D721Med (cell line): Measurements from ENCODE around the gene INO80B.
A peak's percentile ranks its signal among the peaks of the same experiment; 100 is the strongest.
"Not testable (repeated sequence)": the region's sequence is repeated elsewhere in the genome, so short reads cannot be mapped to it uniquely, and the experiment has no call there.

ENCODE experiments used
- DNase-seq: peaks from one replicate; pipeline ENCODE4 v3.0.0; 2011; ENCODE audit warnings: low spot score; ENCODE audit not compliant: insufficient read length
- FAIRE-seq: peaks from 2 replicates; lab custom pipeline; 2011; peaks lifted over from hg19 to GRCh38; lab: Jason Lieb, UNC
- TF ChIP-seq, protein P1 (sequence below): IDR thresholded peaks from 2 replicates; pipeline ENCODE4 v1.5.1; 2012; ENCODE audit warnings: mild to moderate bottlenecking, control low read depth; ENCODE audit not compliant: insufficient read depth; ENCODE audit errors: missing control alignments

The INO80B gene

DNA sequence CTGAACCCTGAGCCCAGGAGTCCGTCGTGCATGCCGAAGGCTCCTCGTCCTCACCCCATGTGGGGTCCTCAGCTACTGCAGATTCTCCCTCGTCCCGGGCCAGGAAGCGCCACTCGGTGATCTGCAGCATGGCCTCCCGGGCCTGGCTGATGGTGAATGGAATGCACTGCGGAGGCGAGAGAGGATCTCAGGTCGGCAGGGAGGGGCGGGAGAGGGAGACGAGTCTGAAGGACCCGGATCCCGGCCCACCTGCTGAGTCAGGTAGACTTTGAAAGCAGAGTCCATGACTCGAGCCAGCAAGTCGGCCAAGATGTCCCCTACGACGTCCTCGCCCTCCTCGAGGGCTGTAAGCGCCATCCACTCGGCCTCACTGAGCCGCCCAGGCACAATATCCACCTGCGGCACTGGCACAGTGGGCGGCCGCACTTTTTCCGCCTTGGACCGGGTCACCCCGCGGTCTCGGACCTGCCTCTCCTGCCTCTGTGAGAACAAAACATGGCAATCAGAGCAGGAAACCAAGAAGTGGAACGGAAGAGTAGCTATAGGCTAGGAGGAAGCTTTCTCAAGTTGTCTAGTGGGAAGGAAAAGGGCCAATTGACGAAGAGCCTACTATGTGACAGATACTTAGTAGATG, 39.0 kb upstream of the INO80B start:
- DNase-seq (peak; percentile 1), FAIRE-seq (no peak)
- TF ChIP-seq, protein P1, sequence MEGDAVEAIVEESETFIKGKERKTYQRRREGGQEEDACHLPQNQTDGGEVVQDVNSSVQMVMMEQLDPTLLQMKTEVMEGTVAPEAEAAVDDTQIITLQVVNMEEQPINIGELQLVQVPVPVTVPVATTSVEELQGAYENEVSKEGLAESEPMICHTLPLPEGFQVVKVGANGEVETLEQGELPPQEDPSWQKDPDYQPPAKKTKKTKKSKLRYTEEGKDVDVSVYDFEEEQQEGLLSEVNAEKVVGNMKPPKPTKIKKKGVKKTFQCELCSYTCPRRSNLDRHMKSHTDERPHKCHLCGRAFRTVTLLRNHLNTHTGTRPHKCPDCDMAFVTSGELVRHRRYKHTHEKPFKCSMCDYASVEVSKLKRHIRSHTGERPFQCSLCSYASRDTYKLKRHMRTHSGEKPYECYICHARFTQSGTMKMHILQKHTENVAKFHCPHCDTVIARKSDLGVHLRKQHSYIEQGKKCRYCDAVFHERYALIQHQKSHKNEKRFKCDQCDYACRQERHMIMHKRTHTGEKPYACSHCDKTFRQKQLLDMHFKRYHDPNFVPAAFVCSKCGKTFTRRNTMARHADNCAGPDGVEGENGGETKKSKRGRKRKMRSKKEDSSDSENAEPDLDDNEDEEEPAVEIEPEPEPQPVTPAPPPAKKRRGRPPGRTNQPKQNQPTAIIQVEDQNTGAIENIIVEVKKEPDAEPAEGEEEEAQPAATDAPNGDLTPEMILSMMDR, result no peak

DNA sequence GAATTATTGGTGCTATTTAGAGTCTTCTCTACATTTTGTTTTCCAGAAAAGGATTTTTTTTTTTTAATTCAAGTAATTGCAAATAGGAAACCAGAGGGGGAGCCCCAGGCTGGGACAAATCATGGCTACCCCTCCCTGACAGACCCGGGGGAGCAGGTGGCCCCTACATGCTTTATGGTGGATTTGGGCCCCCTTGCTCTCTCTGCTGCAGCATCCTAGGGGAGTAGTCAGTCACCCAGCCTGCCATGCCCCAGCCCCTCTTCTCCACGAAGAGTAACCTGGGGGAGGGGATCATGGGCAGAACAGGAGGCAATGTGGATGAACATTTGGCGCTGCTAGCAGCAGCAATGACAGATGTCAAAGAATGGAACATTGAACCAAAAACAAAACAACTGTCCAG, 38.1 kb upstream of the INO80B start:
- TF ChIP-seq, protein P1, result no peak
- DNase-seq (peak; percentile 14), FAIRE-seq (no peak)

DNA sequence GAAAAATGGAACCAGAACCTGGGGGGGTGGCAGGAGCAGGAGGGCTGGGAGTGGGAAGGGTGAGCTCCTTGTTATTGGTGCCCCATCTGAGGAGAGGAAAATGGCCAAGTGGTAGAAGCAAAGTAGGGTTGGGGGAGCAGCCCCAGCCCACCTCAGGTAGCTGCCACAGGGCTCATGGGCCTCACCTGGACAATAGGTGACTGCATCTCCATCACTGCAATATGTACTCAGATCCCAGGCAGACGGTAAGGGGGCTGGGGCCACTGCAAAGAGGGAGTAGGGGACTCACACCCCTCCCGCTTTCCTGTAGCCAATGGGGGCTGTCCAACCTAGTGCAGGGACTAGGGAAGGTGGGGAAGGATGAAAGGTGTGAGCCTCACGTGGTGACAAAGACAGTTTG, 37.7 kb upstream of the INO80B start:
- peak; percentile 11 for DNase-seq
- no peak for FAIRE-seq
- TF ChIP-seq, protein P1, result no peak

DNA sequence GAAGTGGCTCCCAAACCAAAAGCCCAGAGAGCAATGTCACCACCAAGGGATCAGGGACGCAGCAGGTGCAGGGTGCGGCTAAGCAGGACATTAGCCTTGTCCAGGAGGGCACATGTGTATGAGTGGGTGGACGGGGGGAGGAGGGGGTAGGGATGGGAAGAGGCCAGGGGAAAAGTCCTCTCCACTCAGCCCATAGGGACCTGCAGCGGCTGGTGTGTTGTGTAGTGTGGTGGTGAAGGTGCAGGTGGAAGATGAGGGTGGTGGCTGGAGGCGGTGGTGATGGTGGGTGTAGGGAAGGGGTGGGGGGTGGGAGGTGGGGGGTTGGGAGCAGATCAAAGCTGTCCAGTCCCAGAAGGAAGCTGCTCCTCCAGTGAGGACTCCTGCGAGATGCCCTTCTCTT, 37.1 kb upstream of the INO80B start:
- FAIRE-seq (no peak), DNase-seq (peak; percentile 7)
- TF ChIP-seq, protein P1, result no peak

DNA sequence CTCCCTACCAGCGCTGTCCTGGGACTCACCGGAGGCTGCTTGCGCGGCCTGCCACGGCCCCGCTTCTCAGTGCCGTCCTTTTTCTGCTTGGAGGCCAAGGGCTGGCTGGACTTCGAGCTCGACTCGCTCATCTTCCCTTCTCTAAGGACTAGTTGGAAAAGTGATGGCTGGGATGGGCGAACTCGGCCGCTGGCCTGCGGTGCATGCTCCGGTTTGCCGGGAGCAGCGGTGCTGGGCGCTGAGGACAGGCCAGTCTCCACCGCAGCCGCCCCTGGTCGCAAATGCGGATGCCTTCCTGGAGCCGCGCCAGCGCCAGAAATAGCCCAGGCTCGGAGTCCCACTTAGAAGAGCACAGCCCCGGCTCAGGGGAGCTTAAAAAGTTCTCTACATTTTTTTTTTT, 36.6 kb upstream of the INO80B start:
- DNase-seq, result peak; percentile 6
- TF ChIP-seq, protein P1, result no peak
- no peak for FAIRE-seq

DNA sequence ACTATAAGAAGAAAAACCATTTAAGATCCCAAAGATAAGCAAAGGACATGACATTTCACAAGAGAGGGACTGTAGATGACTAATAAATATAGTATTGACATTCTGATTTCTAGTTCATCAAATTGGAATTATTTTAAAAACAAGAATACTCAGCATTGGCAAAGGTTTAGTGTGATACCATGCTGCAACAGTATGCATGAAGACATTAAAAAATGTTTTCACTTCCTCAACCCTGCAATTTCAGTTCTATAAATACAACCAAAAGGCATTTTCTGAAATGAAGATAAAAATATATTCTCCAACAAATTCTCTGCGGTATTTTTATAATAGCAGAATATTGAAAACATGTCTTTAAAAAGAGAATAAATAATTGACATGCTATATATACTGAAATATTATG, 35.5 kb upstream of the INO80B start:
- DNase-seq (no peak), FAIRE-seq (no peak)
- TF ChIP-seq, protein P1, result no peak

DNA sequence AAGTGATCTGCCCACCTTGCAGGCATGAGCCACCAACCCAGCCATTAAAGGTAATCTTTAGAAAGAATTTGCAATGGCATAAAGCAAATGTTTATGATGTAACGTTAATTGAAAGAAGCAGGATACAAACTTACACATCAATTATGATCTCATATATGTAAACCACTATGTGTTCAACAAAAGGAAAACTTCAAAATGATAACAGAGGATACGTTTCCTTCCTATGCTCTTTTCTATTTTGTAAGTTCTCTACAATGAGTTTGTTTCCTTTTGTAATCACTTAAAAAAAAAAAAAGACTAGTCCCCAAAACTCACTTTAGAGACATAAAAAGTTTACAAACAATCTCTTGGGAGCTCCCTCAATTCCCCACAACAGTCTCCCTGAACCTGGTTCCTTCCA, 34.9 kb upstream of the INO80B start:
- TF ChIP-seq, protein P1, result no peak
- no peak for FAIRE-seq
- DNase-seq, result peak; percentile 1

DNA sequence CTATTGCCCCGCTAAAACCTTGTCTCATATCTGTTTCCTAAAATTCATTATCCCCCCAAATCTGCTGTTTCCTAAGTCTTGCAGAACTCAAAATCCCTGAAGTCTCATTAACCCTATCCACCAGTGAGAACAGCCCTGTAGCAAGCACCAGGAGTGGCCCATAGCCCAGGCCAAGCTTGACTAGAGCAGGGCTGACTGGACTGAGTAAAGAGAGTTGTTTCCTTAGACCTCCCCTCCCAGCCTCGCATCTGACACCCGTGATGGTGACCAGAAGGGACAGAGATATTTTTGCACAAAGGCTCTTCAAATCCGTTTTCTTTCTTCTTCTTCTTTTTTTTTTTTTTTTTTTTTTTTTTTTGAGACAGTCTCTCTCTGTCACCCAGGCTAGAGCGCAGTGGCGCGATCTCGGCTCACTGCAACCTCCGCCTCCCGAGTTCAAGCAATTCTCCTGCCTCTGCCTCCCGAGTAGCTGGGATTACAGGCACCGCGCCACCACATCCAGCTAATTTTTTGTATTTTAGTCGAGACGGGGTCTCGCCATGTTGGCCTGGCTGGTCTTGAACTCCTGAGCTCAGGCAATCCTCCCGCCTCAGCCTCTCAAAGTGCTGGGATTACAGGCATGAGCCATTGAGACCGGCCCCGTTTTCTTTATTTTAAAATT, 34.3 kb upstream of the INO80B start:
- peak; percentile 11 for DNase-seq
- FAIRE-seq, result not testable (repeated sequence)
